ENCODE results near the gene ATG9B.

DNA sequence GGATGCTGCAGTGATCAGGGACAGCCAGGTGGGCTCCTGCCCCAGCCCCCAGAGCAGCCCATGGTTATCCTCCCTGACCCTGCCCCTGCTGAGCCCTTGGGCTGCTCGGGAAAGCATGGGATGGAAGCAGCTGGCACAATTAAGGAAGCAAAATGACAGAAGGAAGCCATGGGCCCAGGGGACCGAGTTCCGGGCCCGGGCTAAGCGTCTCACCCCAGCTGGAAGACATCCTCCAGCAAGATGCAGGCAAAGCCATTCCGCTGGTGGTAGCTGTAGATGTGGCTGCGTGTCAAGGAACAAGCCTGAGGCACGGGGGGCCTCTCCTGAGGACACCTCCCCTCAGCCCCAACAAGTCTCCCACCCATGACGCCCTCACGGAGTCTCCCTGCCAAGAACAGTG is 1.1 kb downstream of the ATG9B start:
- TF ChIP-seq, protein P1, sequence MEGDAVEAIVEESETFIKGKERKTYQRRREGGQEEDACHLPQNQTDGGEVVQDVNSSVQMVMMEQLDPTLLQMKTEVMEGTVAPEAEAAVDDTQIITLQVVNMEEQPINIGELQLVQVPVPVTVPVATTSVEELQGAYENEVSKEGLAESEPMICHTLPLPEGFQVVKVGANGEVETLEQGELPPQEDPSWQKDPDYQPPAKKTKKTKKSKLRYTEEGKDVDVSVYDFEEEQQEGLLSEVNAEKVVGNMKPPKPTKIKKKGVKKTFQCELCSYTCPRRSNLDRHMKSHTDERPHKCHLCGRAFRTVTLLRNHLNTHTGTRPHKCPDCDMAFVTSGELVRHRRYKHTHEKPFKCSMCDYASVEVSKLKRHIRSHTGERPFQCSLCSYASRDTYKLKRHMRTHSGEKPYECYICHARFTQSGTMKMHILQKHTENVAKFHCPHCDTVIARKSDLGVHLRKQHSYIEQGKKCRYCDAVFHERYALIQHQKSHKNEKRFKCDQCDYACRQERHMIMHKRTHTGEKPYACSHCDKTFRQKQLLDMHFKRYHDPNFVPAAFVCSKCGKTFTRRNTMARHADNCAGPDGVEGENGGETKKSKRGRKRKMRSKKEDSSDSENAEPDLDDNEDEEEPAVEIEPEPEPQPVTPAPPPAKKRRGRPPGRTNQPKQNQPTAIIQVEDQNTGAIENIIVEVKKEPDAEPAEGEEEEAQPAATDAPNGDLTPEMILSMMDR (IDR thresholded peaks at IDR 0.05; ENCODE audit: poor library complexity) = no peak
- no peak for TF ChIP-seq EZH2phosphoT487 (IDR thresholded peaks at IDR 0.05; ENCODE audit: low read depth, severe bottlenecking, unreplicated experiment)
